Measurements from ENCODE around the gene EPAS1. TPM values are rescaled to one million over a fixed set of nuclear protein-coding genes. Genes with fewer than 3 reads are reported as not detected.

EPAS1 gene
- total and polyA plus RNA-seq, 4 donors: 213 to 954 (median 403) TPM

- no peaks in the 10 kb centered on the region for H3K4me1 ChIP-seq (ENCODE audit: control insufficient read depth in 1 of 2, insufficient read depth in 2 of 2, low read length in 2 of 2)
- ATAC-seq (ENCODE audit: low FRiP score) (peak; percentile 45), DNase-seq (peak; percentile 66 to 81)
- intact Hi-C loops (cut with DNase I): no loop called here
- H3K27ac ChIP-seq (ENCODE audit: low read depth in 1 of 2, low read length in 2 of 2): no peak overlapping the region
- no peak overlapping the region for H3K4me3 ChIP-seq (ENCODE audit: low read length in 2 of 2)
- peaks cover 3 to 6% of the 10 kb centered on the region in 2 donors for H3K36me3 ChIP-seq (ENCODE audit: control insufficient read depth in 1 of 2, insufficient read depth in 2 of 2, low read length in 1 of 2)
- no peaks in the 10 kb centered on the region for H3K27me3 ChIP-seq (ENCODE audit: control insufficient read depth in 1 of 2, insufficient read depth in 2 of 2, low read length in 1 of 2)
- WGBS, 2 donors: 61 to 68% methylated on average over 10 of the region's 10 CpGs
- H3K9me3 ChIP-seq (ENCODE audit: control insufficient read depth, low read length): no peaks in the 10 kb centered on the region
These were observed 54.5 kb downstream of the EPAS1 start for GRCh38 chr2:46351750-46352138.

GRCh38 chr2:46352621-46353020 lies 55.4 kb downstream of the EPAS1 start:
- H3K36me3 ChIP-seq (ENCODE audit: control insufficient read depth in 1 of 2, insufficient read depth in 2 of 2, low read length in 1 of 2): peaks cover 2 to 7% of the 10 kb centered on the region in 2 donors
- 53 to 69% methylated on average over 8 of the region's 8 CpGs for WGBS, 2 donors
- H3K27me3 ChIP-seq (ENCODE audit: control insufficient read depth in 1 of 2, insufficient read depth in 2 of 2, low read length in 1 of 2): no peaks in the 10 kb centered on the region
- intact Hi-C loops (cut with DNase I): no loop called here
- no peak overlapping the region for H3K27ac ChIP-seq (ENCODE audit: low read depth in 1 of 2, low read length in 2 of 2)
- ATAC-seq (ENCODE audit: low FRiP score): peak; percentile 8
- H3K9me3 ChIP-seq (ENCODE audit: control insufficient read depth, low read length): no peaks in the 10 kb centered on the region
- no peak overlapping the region for H3K4me3 ChIP-seq (ENCODE audit: low read length in 2 of 2)
- peak in 1 of 2 donors; percentile 74 for DNase-seq
- no peaks in the 10 kb centered on the region for H3K4me1 ChIP-seq (ENCODE audit: control insufficient read depth in 1 of 2, insufficient read depth in 2 of 2, low read length in 2 of 2)

- Histone ChIP-seq H3K27ac (ENCODE audit: low read depth in 1 of 2, low read length in 2 of 2) (no peak overlapping the region), H3K27me3 (ENCODE audit: control insufficient read depth in 1 of 2, insufficient read depth in 2 of 2, low read length in 1 of 2) (no peaks in the 10 kb centered on the region), H3K4me3 (ENCODE audit: low read length in 2 of 2) (no peak overlapping the region), H3K9me3 (ENCODE audit: control insufficient read depth, low read length) (no peaks in the 10 kb centered on the region), H3K4me1 (ENCODE audit: control insufficient read depth in 1 of 2, insufficient read depth in 2 of 2, low read length in 2 of 2) (no peaks in the 10 kb centered on the region), H3K36me3 (ENCODE audit: control insufficient read depth in 1 of 2, insufficient read depth in 2 of 2, low read length in 1 of 2) (peaks cover 6 to 10% of the 10 kb centered on the region in 2 donors)
- WGBS, 2 donors: 93% methylated on average over 6 of the region's 6 CpGs
- intact Hi-C loops (cut with DNase I): no loop called here
- no peak for DNase-seq
- no peak for ATAC-seq (ENCODE audit: low FRiP score)
These were observed 56.3 kb downstream of the EPAS1 start for GRCh38 chr2:46353509-46353908.

GRCh38 chr2:46355756-46356155 lies 58.5 kb downstream of the EPAS1 start:
- ATAC-seq (ENCODE audit: low FRiP score) (no peak), DNase-seq (no peak)
- intact Hi-C loops (cut with DNase I): no loop called here
- Histone ChIP-seq H3K4me1 (ENCODE audit: control insufficient read depth in 1 of 2, insufficient read depth in 2 of 2, low read length in 2 of 2) (no peaks in the 10 kb centered on the region), H3K9me3 (ENCODE audit: control insufficient read depth, low read length) (no peaks in the 10 kb centered on the region), H3K36me3 (ENCODE audit: control insufficient read depth in 1 of 2, insufficient read depth in 2 of 2, low read length in 1 of 2) (peaks cover 8 to 12% of the 10 kb centered on the region in 2 donors), H3K27me3 (ENCODE audit: control insufficient read depth in 1 of 2, insufficient read depth in 2 of 2, low read length in 1 of 2) (no peaks in the 10 kb centered on the region), H3K4me3 (ENCODE audit: low read length in 2 of 2) (no peak overlapping the region), H3K27ac (ENCODE audit: low read depth in 1 of 2, low read length in 2 of 2) (no peak overlapping the region)
- WGBS, 2 donors: 79% methylated on average over 3 of the region's 3 CpGs

GRCh38 chr2:46356991-46357390 lies 59.8 kb downstream of the EPAS1 start:
- WGBS, 2 donors: 79 to 88% methylated on average over 1 of the region's 1 CpG
- intact Hi-C loops (cut with DNase I): no loop called here
- H3K36me3 ChIP-seq (ENCODE audit: control insufficient read depth in 1 of 2, insufficient read depth in 2 of 2, low read length in 1 of 2): peaks cover 8 to 17% of the 10 kb centered on the region in 2 donors
- no peaks in the 10 kb centered on the region for H3K4me1 ChIP-seq (ENCODE audit: control insufficient read depth in 1 of 2, insufficient read depth in 2 of 2, low read length in 2 of 2)
- H3K27ac ChIP-seq (ENCODE audit: low read depth in 1 of 2, low read length in 2 of 2): no peak overlapping the region
- H3K9me3 ChIP-seq (ENCODE audit: control insufficient read depth, low read length): no peaks in the 10 kb centered on the region
- H3K4me3 ChIP-seq (ENCODE audit: low read length in 2 of 2): no peak overlapping the region
- no peak for ATAC-seq (ENCODE audit: low FRiP score)
- H3K27me3 ChIP-seq (ENCODE audit: control insufficient read depth in 1 of 2, insufficient read depth in 2 of 2, low read length in 1 of 2): no peaks in the 10 kb centered on the region
- DNase-seq: no peak

GRCh38 chr2:46358713-46359112 lies 61.5 kb downstream of the EPAS1 start:
- Histone ChIP-seq H3K36me3 (ENCODE audit: control insufficient read depth in 1 of 2, insufficient read depth in 2 of 2, low read length in 1 of 2) (peaks cover 8 to 19% of the 10 kb centered on the region in 2 donors), H3K4me1 (ENCODE audit: control insufficient read depth in 1 of 2, insufficient read depth in 2 of 2, low read length in 2 of 2) (no peaks in the 10 kb centered on the region), H3K27ac (ENCODE audit: low read depth in 1 of 2, low read length in 2 of 2) (no peak overlapping the region), H3K9me3 (ENCODE audit: control insufficient read depth, low read length) (no peaks in the 10 kb centered on the region), H3K4me3 (ENCODE audit: low read length in 2 of 2) (no peak overlapping the region), H3K27me3 (ENCODE audit: control insufficient read depth in 1 of 2, insufficient read depth in 2 of 2, low read length in 1 of 2) (no peaks in the 10 kb centered on the region)
- 95 to 96% methylated on average over 6 of the region's 6 CpGs for WGBS, 2 donors
- ATAC-seq (ENCODE audit: low FRiP score) (no peak), DNase-seq (no peak)
- intact Hi-C loops (cut with DNase I): no loop called here

GRCh38 chr2:46360303-46360702 lies 63.1 kb downstream of the EPAS1 start:
- no peaks in the 10 kb centered on the region for H3K27me3 ChIP-seq (ENCODE audit: control insufficient read depth in 1 of 2, insufficient read depth in 2 of 2, low read length in 1 of 2)
- WGBS, 2 donors: 63 to 69% methylated on average over 3 of the region's 3 CpGs
- no peak overlapping the region for H3K27ac ChIP-seq (ENCODE audit: low read depth in 1 of 2, low read length in 2 of 2)
- no peaks in the 10 kb centered on the region for H3K4me1 ChIP-seq (ENCODE audit: control insufficient read depth in 1 of 2, insufficient read depth in 2 of 2, low read length in 2 of 2)
- no peak for DNase-seq
- no peak for ATAC-seq (ENCODE audit: low FRiP score)
- no peaks in the 10 kb centered on the region for H3K9me3 ChIP-seq (ENCODE audit: control insufficient read depth, low read length)
- intact Hi-C loops (cut with DNase I): loop anchor here (5.0 to 10.0 kb wide), 3 partner anchors 196 to 348 kb away; no protein-coding TSS in a partner anchor
- H3K36me3 ChIP-seq (ENCODE audit: control insufficient read depth in 1 of 2, insufficient read depth in 2 of 2, low read length in 1 of 2): peaks cover 6 to 17% of the 10 kb centered on the region in 2 donors
- no peak overlapping the region for H3K4me3 ChIP-seq (ENCODE audit: low read length in 2 of 2)

GRCh38 chr2:46361920-46362666 lies 64.9 kb downstream of the EPAS1 start:
- Histone ChIP-seq H3K4me3 (ENCODE audit: low read length in 2 of 2) (no peak overlapping the region), H3K36me3 (ENCODE audit: control insufficient read depth in 1 of 2, insufficient read depth in 2 of 2, low read length in 1 of 2) (peaks cover 6 to 15% of the 10 kb centered on the region in 2 donors), H3K9me3 (ENCODE audit: control insufficient read depth, low read length) (no peaks in the 10 kb centered on the region), H3K27me3 (ENCODE audit: control insufficient read depth in 1 of 2, insufficient read depth in 2 of 2, low read length in 1 of 2) (no peaks in the 10 kb centered on the region), H3K27ac (ENCODE audit: low read depth in 1 of 2, low read length in 2 of 2) (no peak overlapping the region), H3K4me1 (ENCODE audit: control insufficient read depth in 1 of 2, insufficient read depth in 2 of 2, low read length in 2 of 2) (no peaks in the 10 kb centered on the region)
- WGBS, 2 donors: 89 to 100% methylated on average over 6 of the region's 6 CpGs
- ATAC-seq (ENCODE audit: low FRiP score) (no peak), DNase-seq (no peak)
- intact Hi-C loops (cut with DNase I): loop anchor here (5.0 to 10.0 kb wide), 3 partner anchors 197 to 350 kb away; no protein-coding TSS in a partner anchor

GRCh38 chr2:46362667-46363012 lies 65.4 kb downstream of the EPAS1 start:
- H3K36me3 ChIP-seq (ENCODE audit: control insufficient read depth in 1 of 2, insufficient read depth in 2 of 2, low read length in 1 of 2): peaks cover 6 to 11% of the 10 kb centered on the region in 2 donors
- 57 to 76% methylated on average over 4 of the region's 4 CpGs for WGBS, 2 donors
- ATAC-seq (ENCODE audit: low FRiP score) (no peak), DNase-seq (no peak)
- H3K4me1 ChIP-seq (ENCODE audit: control insufficient read depth in 1 of 2, insufficient read depth in 2 of 2, low read length in 2 of 2): no peaks in the 10 kb centered on the region
- no peaks in the 10 kb centered on the region for H3K9me3 ChIP-seq (ENCODE audit: control insufficient read depth, low read length)
- intact Hi-C loops (cut with DNase I): loop anchor here (1.0 to 10.0 kb wide), 4 partner anchors 63 to 350 kb away; no protein-coding TSS in a partner anchor
- no peaks in the 10 kb centered on the region for H3K27me3 ChIP-seq (ENCODE audit: control insufficient read depth in 1 of 2, insufficient read depth in 2 of 2, low read length in 1 of 2)
- no peak overlapping the region for H3K27ac ChIP-seq (ENCODE audit: low read depth in 1 of 2, low read length in 2 of 2)
- H3K4me3 ChIP-seq (ENCODE audit: low read length in 2 of 2): no peak overlapping the region
